HG03159 (cell line): ENCODE data around the gene INSM2.

Source experiments
- ATAC-seq: cut with Tn5 transposase; IDR thresholded peaks from one replicate; pipeline ENCODE4 v1.9.1; 2021; ENCODE audit warnings: mild to moderate bottlenecking, moderate library complexity; ENCODE audit not compliant: unreplicated experiment

The INSM2 gene

GRCh38 chr14:35533357-35534207 is at the start of gene INSM2:
TSS of gene INSM2 (plus strand) at chr14:35534164. CDS start at chr14:35534253, 89 bp downstream.
- peak; percentile 67 for ATAC-seq

GRCh38 chr14:35492569-35493014 is 41.4 kb upstream of the INSM2 start:
- ATAC-seq, result no peak

- ATAC-seq, result no peak
These were observed 38.7 kb upstream of the INSM2 start for GRCh38 chr14:35495278-35495677.

GRCh38 chr14:35499180-35499579 is 34.8 kb upstream of the INSM2 start:
- no peak for ATAC-seq

- no peak for ATAC-seq
These were observed 30.3 kb upstream of the INSM2 start for GRCh38 chr14:35503646-35504045.

- ATAC-seq, result no peak
These were observed 29.7 kb upstream of the INSM2 start for GRCh38 chr14:35504260-35504659.

GRCh38 chr14:35506461-35506860 is 27.5 kb upstream of the INSM2 start:
- no peak for ATAC-seq

GRCh38 chr14:35506927-35507326 is 27.0 kb upstream of the INSM2 start:
- no peak for ATAC-seq

- no peak for ATAC-seq
These were observed 24.1 kb upstream of the INSM2 start for GRCh38 chr14:35509846-35510245.

- no peak for ATAC-seq
These were observed 21.2 kb upstream of the INSM2 start for GRCh38 chr14:35512765-35513164.

- ATAC-seq, result no peak
These were observed 18.0 kb upstream of the INSM2 start for GRCh38 chr14:35515916-35516315.

GRCh38 chr14:35519986-35520385 is 14.0 kb upstream of the INSM2 start:
- ATAC-seq, result no peak

- ATAC-seq, result no peak
These were observed 8.3 kb upstream of the INSM2 start for GRCh38 chr14:35525695-35526094.

GRCh38 chr14:35526962-35527361 is 7.0 kb upstream of the INSM2 start:
- no peak for ATAC-seq

- ATAC-seq, result no peak
These were observed 1.8 kb upstream of the INSM2 start for GRCh38 chr14:35531960-35532747.

GRCh38 chr14:35532783-35533356 is 1.1 kb upstream of the INSM2 start:
- ATAC-seq, result no peak

- ATAC-seq, result peak; percentile 7
These were observed 376 bp downstream of the INSM2 start for GRCh38 chr14:35534208-35534872.

- ATAC-seq, result peak; percentile 68
These were observed 1.0 kb downstream of the INSM2 start for GRCh38 chr14:35534873-35535482.

- no peak for ATAC-seq
These were observed 1.6 kb downstream of the INSM2 start for GRCh38 chr14:35535483-35536112.

- no peak for ATAC-seq
These were observed 6.0 kb downstream of the INSM2 start for GRCh38 chr14:35539969-35540368.
